Effector memory CD8-positive, alpha-beta T cell (primary cell): ENCODE measurements around the gene TXNDC15.
"Not testable (repeated sequence)": the region's sequence is repeated elsewhere in the genome, so short reads cannot be mapped to it uniquely, and the experiment has no call there.

Source experiments
- ATAC-seq: fragments of 150-1000 bp; cut with Tn5 transposase; replicated peaks from 2 replicates; pipeline ENCODE4 v1.10.0; 2021; ENCODE audit warnings: mild to moderate bottlenecking, moderate library complexity
- DNase-seq, 3 experiments: peaks; one replicate each; pipeline ENCODE4 v3.0.0; 2021
- H3K27ac Mint-ChIP-seq, 2 donors: one replicate each; pipeline ENCODE4 v1.8.0; 2022; ENCODE audit warnings: mild to moderate bottlenecking in 2 of 2, mixed read lengths in 2 of 2, moderate library complexity in 2 of 2
- H3K27me3 Mint-ChIP-seq, 2 donors: one replicate each; pipeline ENCODE4 v1.8.0; 2022; ENCODE audit warnings: mixed read lengths in 2 of 2
- H3K36me3 Mint-ChIP-seq: one replicate; pipeline ENCODE4 v1.8.0; 2022; ENCODE audit warnings: mild to moderate bottlenecking, moderate library complexity, mixed read lengths; ENCODE audit not compliant: insufficient read depth
- H3K4me1 Mint-ChIP-seq, 2 donors: one replicate each; pipeline ENCODE4 v1.8.0; 2022; ENCODE audit warnings: low read depth in 2 of 2, mixed read lengths in 2 of 2
- H3K4me3 Mint-ChIP-seq, 2 donors: one replicate each; pipeline ENCODE4 v1.8.0; 2022; ENCODE audit warnings: mild to moderate bottlenecking in 2 of 2, mixed read lengths in 2 of 2, moderate library complexity in 2 of 2
- H3K9me3 Mint-ChIP-seq, 2 donors: one replicate each; pipeline ENCODE4 v1.8.0; 2022; ENCODE audit warnings: mixed read lengths in 2 of 2

The TXNDC15 gene

GRCh38 chr5:134849434-134849933 lies 24.7 kb upstream of the TXNDC15 start:
- H3K4me3 Mint-ChIP-seq, DNase-seq, H3K27me3 Mint-ChIP-seq, H3K9me3 Mint-ChIP-seq, H3K27ac Mint-ChIP-seq, ATAC-seq: not testable (repeated sequence)
- Mint-ChIP-seq H3K36me3 (peaks cover 65% of the 10 kb centered on the region), H3K4me1 (peaks cover 27 to 38% of the 10 kb centered on the region in 2 donors)

- ATAC-seq (no peak), DNase-seq (no peak)
- Mint-ChIP-seq H3K27me3 (no peaks in the 10 kb centered on the region), H3K9me3 (no peaks in the 10 kb centered on the region), H3K36me3 (peaks cover 72% of the 10 kb centered on the region), H3K27ac (peak overlapping the region; percentile 46 to 49), H3K4me1 (peaks cover 18 to 33% of the 10 kb centered on the region in 2 donors), H3K4me3 (no peak overlapping the region)
Measured at GRCh38 chr5:134851307-134851923, 22.8 kb upstream of the TXNDC15 start.

- H3K27ac Mint-ChIP-seq, H3K9me3 Mint-ChIP-seq, DNase-seq, ATAC-seq, H3K4me3 Mint-ChIP-seq, H3K27me3 Mint-ChIP-seq: not testable (repeated sequence)
- H3K4me1 Mint-ChIP-seq: peaks cover 2 to 18% of the 10 kb centered on the region in 2 donors
- peaks cover 67% of the 10 kb centered on the region for H3K36me3 Mint-ChIP-seq
Measured at GRCh38 chr5:134856465-134856864, 17.7 kb upstream of the TXNDC15 start.

- peak overlapping the region in 1 of 2 donors; percentile 36 for H3K27ac Mint-ChIP-seq
- no peak for ATAC-seq
- peaks cover 60% of the 10 kb centered on the region for H3K36me3 Mint-ChIP-seq
- no peaks in the 10 kb centered on the region for H3K27me3 Mint-ChIP-seq
- H3K4me1 Mint-ChIP-seq: peaks cover 2 to 18% of the 10 kb centered on the region in 2 donors
- no peaks in the 10 kb centered on the region for H3K9me3 Mint-ChIP-seq
- H3K4me3 Mint-ChIP-seq: no peak overlapping the region
- DNase-seq: no peak
Measured at GRCh38 chr5:134857401-134857800, 16.8 kb upstream of the TXNDC15 start.

GRCh38 chr5:134864707-134865106 lies 9.5 kb upstream of the TXNDC15 start:
- no peak for DNase-seq
- no peak for ATAC-seq
- Mint-ChIP-seq H3K36me3 (peaks cover 11% of the 10 kb centered on the region), H3K27me3 (no peaks in the 10 kb centered on the region), H3K9me3 (no peaks in the 10 kb centered on the region), H3K27ac (no peak overlapping the region), H3K4me3 (no peak overlapping the region), H3K4me1 (no peaks in the 10 kb centered on the region)

GRCh38 chr5:134873494-134873893 lies 677 bp upstream of the TXNDC15 start:
- peak overlapping the region; percentile 95 to 96 for H3K4me3 Mint-ChIP-seq

GRCh38 chr5:134874831-134875655 lies 872 bp downstream of the TXNDC15 start:
- Mint-ChIP-seq H3K27ac (peak overlapping the region; percentile 96 to 97), H3K4me3 (peak overlapping the region; percentile 95 to 96), H3K4me1 (peaks cover 41 to 42% of the 10 kb centered on the region in 2 donors), H3K9me3 (no peaks in the 10 kb centered on the region), H3K36me3 (peaks cover 15% of the 10 kb centered on the region), H3K27me3 (no peaks in the 10 kb centered on the region)
- peak; percentile 22 for ATAC-seq
- DNase-seq: peak; percentile 7 to 27 (median 9)

More at GRCh38 chr5:134873494-134873893, 677 bp upstream of the TXNDC15 start:
- Mint-ChIP-seq H3K36me3 (peaks cover 9% of the 10 kb centered on the region), H3K27ac (peak overlapping the region; percentile 96 to 97), H3K27me3 (no peaks in the 10 kb centered on the region), H3K9me3 (no peaks in the 10 kb centered on the region), H3K4me1 (peaks cover 30 to 31% of the 10 kb centered on the region in 2 donors)
- no peak for DNase-seq
- ATAC-seq: no peak

GRCh38 chr5:134877159-134877558 lies 3.0 kb downstream of the TXNDC15 start:
- Mint-ChIP-seq H3K4me1 (peaks cover 42 to 49% of the 10 kb centered on the region in 2 donors), H3K36me3 (peaks cover 20% of the 10 kb centered on the region), H3K4me3 (peak overlapping the region; percentile 9 to 18), H3K27ac (peak overlapping the region; percentile 96 to 97), H3K9me3 (no peaks in the 10 kb centered on the region), H3K27me3 (no peaks in the 10 kb centered on the region)
- no peak for DNase-seq
- ATAC-seq: no peak

- Mint-ChIP-seq H3K27me3 (no peaks in the 10 kb centered on the region), H3K36me3 (peaks cover 24% of the 10 kb centered on the region), H3K27ac (peak overlapping the region in 1 of 2 donors; percentile 85), H3K4me3 (no peak overlapping the region), H3K4me1 (peaks cover 42 to 48% of the 10 kb centered on the region in 2 donors), H3K9me3 (no peaks in the 10 kb centered on the region)
- no peak for DNase-seq
- no peak for ATAC-seq
Measured at GRCh38 chr5:134878403-134878802, 4.2 kb downstream of the TXNDC15 start.

- H3K4me1 Mint-ChIP-seq: peaks cover 36 to 45% of the 10 kb centered on the region in 2 donors
- H3K9me3 Mint-ChIP-seq: no peaks in the 10 kb centered on the region
- peaks cover 22% of the 10 kb centered on the region for H3K36me3 Mint-ChIP-seq
- DNase-seq (no peak), ATAC-seq (no peak)
- no peaks in the 10 kb centered on the region for H3K27me3 Mint-ChIP-seq
- H3K27ac Mint-ChIP-seq: no peak overlapping the region
- H3K4me3 Mint-ChIP-seq: no peak overlapping the region
Measured at GRCh38 chr5:134879456-134879855, 5.3 kb downstream of the TXNDC15 start.

- H3K4me1 Mint-ChIP-seq: peaks cover 33 to 45% of the 10 kb centered on the region in 2 donors
- H3K27ac Mint-ChIP-seq: not testable (repeated sequence)
Measured at GRCh38 chr5:134880937-134881336, 6.8 kb downstream of the TXNDC15 start.

GRCh38 chr5:134881711-134882110 lies 7.5 kb downstream of the TXNDC15 start:
- H3K27ac Mint-ChIP-seq, H3K27me3 Mint-ChIP-seq, DNase-seq, ATAC-seq, H3K9me3 Mint-ChIP-seq, H3K4me3 Mint-ChIP-seq: not testable (repeated sequence)
- Mint-ChIP-seq H3K36me3 (peaks cover 22% of the 10 kb centered on the region), H3K4me1 (peaks cover 30 to 43% of the 10 kb centered on the region in 2 donors)

More at GRCh38 chr5:134880937-134881336, 6.8 kb downstream of the TXNDC15 start:
- ATAC-seq, H3K9me3 Mint-ChIP-seq, H3K27me3 Mint-ChIP-seq, DNase-seq, H3K4me3 Mint-ChIP-seq: not testable (repeated sequence)
- peaks cover 22% of the 10 kb centered on the region for H3K36me3 Mint-ChIP-seq

GRCh38 chr5:134887593-134888159 lies 13.5 kb downstream of the TXNDC15 start:
- Mint-ChIP-seq H3K27ac (peak overlapping the region in 1 of 2 donors; percentile 66), H3K9me3 (no peaks in the 10 kb centered on the region), H3K27me3 (no peaks in the 10 kb centered on the region), H3K36me3 (peaks cover 44% of the 10 kb centered on the region), H3K4me1 (peaks cover 20 to 27% of the 10 kb centered on the region in 2 donors), H3K4me3 (no peak overlapping the region)
- ATAC-seq: no peak
- DNase-seq: no peak
